ENCODE data around the gene ZNF784. TPM values are rescaled to one million over a fixed set of nuclear protein-coding genes. Genes with fewer than 3 reads are reported as not detected.

The ZNF784 gene
- total and polyA plus RNA-seq, 2 donors (not counting 1 experiment from before 2014, with no cell fraction given) = 1.6 to 5.6 TPM

GRCh38 chr19:55663846-55664536, 39.6 kb upstream of the ZNF784 start:
- TF ChIP-seq EZH2 (IDR thresholded peaks at IDR 0.05; ENCODE audit: low read length, missing control alignments) = no peak
- TF ChIP-seq, protein P1, sequence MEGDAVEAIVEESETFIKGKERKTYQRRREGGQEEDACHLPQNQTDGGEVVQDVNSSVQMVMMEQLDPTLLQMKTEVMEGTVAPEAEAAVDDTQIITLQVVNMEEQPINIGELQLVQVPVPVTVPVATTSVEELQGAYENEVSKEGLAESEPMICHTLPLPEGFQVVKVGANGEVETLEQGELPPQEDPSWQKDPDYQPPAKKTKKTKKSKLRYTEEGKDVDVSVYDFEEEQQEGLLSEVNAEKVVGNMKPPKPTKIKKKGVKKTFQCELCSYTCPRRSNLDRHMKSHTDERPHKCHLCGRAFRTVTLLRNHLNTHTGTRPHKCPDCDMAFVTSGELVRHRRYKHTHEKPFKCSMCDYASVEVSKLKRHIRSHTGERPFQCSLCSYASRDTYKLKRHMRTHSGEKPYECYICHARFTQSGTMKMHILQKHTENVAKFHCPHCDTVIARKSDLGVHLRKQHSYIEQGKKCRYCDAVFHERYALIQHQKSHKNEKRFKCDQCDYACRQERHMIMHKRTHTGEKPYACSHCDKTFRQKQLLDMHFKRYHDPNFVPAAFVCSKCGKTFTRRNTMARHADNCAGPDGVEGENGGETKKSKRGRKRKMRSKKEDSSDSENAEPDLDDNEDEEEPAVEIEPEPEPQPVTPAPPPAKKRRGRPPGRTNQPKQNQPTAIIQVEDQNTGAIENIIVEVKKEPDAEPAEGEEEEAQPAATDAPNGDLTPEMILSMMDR (conservative IDR thresholded peaks at IDR 0.05 in 1 of 2, IDR thresholded peaks at IDR 0.05 in 1 of 2; ENCODE audit: low read depth in 1 of 2, low read length in 2 of 2) = no peak
- Histone ChIP-seq H3K4me1 (ENCODE audit: control insufficient read depth, extremely low read depth, insufficient read depth, low read length) (no peaks in the 10 kb centered on the region), H3K9me3 (ENCODE audit: control insufficient read depth, insufficient read depth, low read depth, low read length) (no peaks in the 10 kb centered on the region), H3K27me3 (ENCODE audit: control insufficient read depth, insufficient read depth, low read length) (no peaks in the 10 kb centered on the region), H2AFZ (ENCODE audit: low read length) (no peak overlapping the region), H3K36me3 (ENCODE audit: control insufficient read depth, insufficient read depth, low read length) (peaks cover 50% of the 10 kb centered on the region), H3K27ac (ENCODE audit: insufficient read depth, low read length) (no peak overlapping the region), H3K4me3 (replicated peaks in 1 of 4; ENCODE audit: control extremely low read depth in 1 of 4, insufficient read depth in 1 of 4, low read depth in 3 of 4, low read length in 4 of 4) (no peak overlapping the region), H3K4me2 (ENCODE audit: extremely low read depth, insufficient read depth, low read length) (no peak overlapping the region), H3K9ac (ENCODE audit: insufficient read depth, low read length) (no peak overlapping the region), H4K20me1 (ENCODE audit: control insufficient read depth, extremely low read depth, insufficient read depth, low read length) (no peaks in the 10 kb centered on the region), H3K79me2 (ENCODE audit: control insufficient read depth, insufficient read depth, low read length) (peaks cover 84% of the 10 kb centered on the region)
- DNase-seq (ENCODE audit: low read depth in 2 of 2) = no peak

- Histone ChIP-seq H3K27me3 (ENCODE audit: control insufficient read depth, insufficient read depth, low read length) (no peaks in the 10 kb centered on the region), H2AFZ (ENCODE audit: low read length) (no peak overlapping the region), H3K9me3 (ENCODE audit: control insufficient read depth, insufficient read depth, low read depth, low read length) (no peaks in the 10 kb centered on the region), H3K79me2 (ENCODE audit: control insufficient read depth, insufficient read depth, low read length) (peaks cover 87% of the 10 kb centered on the region), H4K20me1 (ENCODE audit: control insufficient read depth, extremely low read depth, insufficient read depth, low read length) (no peaks in the 10 kb centered on the region), H3K4me1 (ENCODE audit: control insufficient read depth, extremely low read depth, insufficient read depth, low read length) (peaks cover 10% of the 10 kb centered on the region), H3K4me3 (replicated peaks in 1 of 4; ENCODE audit: control extremely low read depth in 1 of 4, insufficient read depth in 1 of 4, low read depth in 3 of 4, low read length in 4 of 4) (no peak overlapping the region), H3K9ac (ENCODE audit: insufficient read depth, low read length) (no peak overlapping the region), H3K27ac (ENCODE audit: insufficient read depth, low read length) (no peak overlapping the region), H3K36me3 (ENCODE audit: control insufficient read depth, insufficient read depth, low read length) (peaks cover 38% of the 10 kb centered on the region), H3K4me2 (ENCODE audit: extremely low read depth, insufficient read depth, low read length) (no peak overlapping the region)
- DNase-seq (ENCODE audit: low read depth in 2 of 2) = no peak
- no peak for TF ChIP-seq EZH2 (IDR thresholded peaks at IDR 0.05; ENCODE audit: low read length, missing control alignments)
- TF ChIP-seq, protein P1 (conservative IDR thresholded peaks at IDR 0.05 in 1 of 2, IDR thresholded peaks at IDR 0.05 in 1 of 2; ENCODE audit: low read depth in 1 of 2, low read length in 2 of 2) = no peak
Measured at GRCh38 chr19:55661826-55662225, 37.5 kb upstream of the ZNF784 start.

GRCh38 chr19:55660991-55661390, 36.6 kb upstream of the ZNF784 start:
- no peak overlapping the region for H3K4me3 ChIP-seq (replicated peaks in 1 of 4; ENCODE audit: control extremely low read depth in 1 of 4, insufficient read depth in 1 of 4, low read depth in 3 of 4, low read length in 4 of 4)
- H4K20me1 ChIP-seq (ENCODE audit: control insufficient read depth, extremely low read depth, insufficient read depth, low read length) = no peaks in the 10 kb centered on the region
- peaks cover 32% of the 10 kb centered on the region for H3K36me3 ChIP-seq (ENCODE audit: control insufficient read depth, insufficient read depth, low read length)
- no peak overlapping the region for H2AFZ ChIP-seq (ENCODE audit: low read length)
- H3K4me1 ChIP-seq (ENCODE audit: control insufficient read depth, extremely low read depth, insufficient read depth, low read length) = peaks cover 14% of the 10 kb centered on the region
- TF ChIP-seq EZH2 (IDR thresholded peaks at IDR 0.05; ENCODE audit: low read length, missing control alignments) = no peak
- TF ChIP-seq, protein P1 (conservative IDR thresholded peaks at IDR 0.05 in 1 of 2, IDR thresholded peaks at IDR 0.05 in 1 of 2; ENCODE audit: low read depth in 1 of 2, low read length in 2 of 2) = no peak
- H3K4me2 ChIP-seq (ENCODE audit: extremely low read depth, insufficient read depth, low read length) = no peak overlapping the region
- no peaks in the 10 kb centered on the region for H3K9me3 ChIP-seq (ENCODE audit: control insufficient read depth, insufficient read depth, low read depth, low read length)
- no peak overlapping the region for H3K27ac ChIP-seq (ENCODE audit: insufficient read depth, low read length)
- no peak overlapping the region for H3K9ac ChIP-seq (ENCODE audit: insufficient read depth, low read length)
- no peak for DNase-seq (ENCODE audit: low read depth in 2 of 2)
- H3K27me3 ChIP-seq (ENCODE audit: control insufficient read depth, insufficient read depth, low read length) = no peaks in the 10 kb centered on the region
- peaks cover 87% of the 10 kb centered on the region for H3K79me2 ChIP-seq (ENCODE audit: control insufficient read depth, insufficient read depth, low read length)

Measured in fibroblast of lung (primary cell).